Fibroblast of lung (primary cell): ENCODE data around the gene MAP1LC3C. TPM values are rescaled to one million over a fixed set of nuclear protein-coding genes. Genes with fewer than 3 reads are reported as not detected.

Experiments used
- DNase-seq, 2 donors: peaks; one replicate each; pipeline versions ENCODE4 v3.0.0 to v3.0.0-alpha.2; 2010; ENCODE audit warnings: low read depth in 2 of 2
- H2AFZ ChIP-seq: 2 replicates; pipeline ENCODE4 v1.5.1; 2012; ENCODE audit warnings: low read length, control low read depth, inconsistent platforms
- H3K27ac ChIP-seq: 2 replicates; pipeline ENCODE4 v1.5.1; 2011; ENCODE audit warnings: low read length, control low read depth; ENCODE audit not compliant: insufficient read depth
- H3K27me3 ChIP-seq: 2 replicates; pipeline ENCODE4 v1.5.1; 2011; ENCODE audit warnings: mild to moderate bottlenecking, low read length; ENCODE audit not compliant: control insufficient read depth, insufficient read depth
- H3K36me3 ChIP-seq: 2 replicates; pipeline ENCODE4 v1.5.1; 2011; ENCODE audit warnings: low read length; ENCODE audit not compliant: control insufficient read depth, insufficient read depth
- H3K4me1 ChIP-seq: 2 replicates; pipeline ENCODE4 v1.5.1; 2011; ENCODE audit warnings: low read length; ENCODE audit not compliant: control insufficient read depth, insufficient read depth; ENCODE audit errors: extremely low read depth
- H3K4me2 ChIP-seq: 2 replicates; pipeline ENCODE4 v1.5.1; 2011; ENCODE audit warnings: low read length, control low read depth; ENCODE audit not compliant: insufficient read depth; ENCODE audit errors: extremely low read depth
- H3K4me3 ChIP-seq, 4 experiments: fragments of 200-600 bp in 1 of 4; sonication (generic) in 1 of 4; replicated peaks in 1 of 4; 2 replicates each; pipeline ENCODE4 v1.5.1; 2011 to 2016; ENCODE audit warnings: low read length in 4 of 4, low read depth in 3 of 4, mild to moderate bottlenecking in 3 of 4, control low read depth in 2 of 4, inconsistent platforms in 1 of 4, mixed read lengths in 1 of 4; ENCODE audit not compliant: insufficient read depth in 1 of 4; ENCODE audit errors: control extremely low read depth in 1 of 4
- H3K79me2 ChIP-seq: 2 replicates; pipeline ENCODE4 v1.5.1; 2012; ENCODE audit warnings: mild to moderate bottlenecking, low read length, inconsistent platforms; ENCODE audit not compliant: control insufficient read depth, insufficient read depth
- H3K9ac ChIP-seq: 2 replicates; pipeline ENCODE4 v1.5.1; 2011; ENCODE audit warnings: mild to moderate bottlenecking, low read length, control low read depth; ENCODE audit not compliant: insufficient read depth
- H3K9me3 ChIP-seq: 2 replicates; pipeline ENCODE4 v1.5.1; 2012; ENCODE audit warnings: low read depth, low read length; ENCODE audit not compliant: control insufficient read depth, insufficient read depth
- H4K20me1 ChIP-seq: 2 replicates; pipeline ENCODE4 v1.5.1; 2011; ENCODE audit warnings: low read length; ENCODE audit not compliant: control insufficient read depth, insufficient read depth; ENCODE audit errors: extremely low read depth
- CTCF ChIP-seq, 2 donors: IDR thresholded peaks in 1 of 2; conservative IDR thresholded peaks in 1 of 2; 1 replicate in 1 of 2; 2 replicates in 1 of 2; pipeline ENCODE4 v1.5.1; 2011 to 2012; ENCODE audit warnings: low read length in 2 of 2, control low read depth in 1 of 2, inconsistent platforms in 1 of 2, low read depth in 1 of 2, mild to moderate bottlenecking in 1 of 2
- EZH2 ChIP-seq: IDR thresholded peaks from 2 replicates; pipeline ENCODE4 v1.5.1; 2012; ENCODE audit warnings: low read length, control low read depth, mild to moderate bottlenecking; ENCODE audit errors: missing control alignments
- polyA plus RNA-seq, 2 donors: library from polyadenylated mRNA; depleted of rRNA in 1 of 2; stranded (reverse) in 1 of 2; unstranded in 1 of 2; fragments of >200 nt; gene quantifications; 2 replicates each; pipeline ENCODE4 v1.2.1, GENCODE V29; 2011 to 2012; ENCODE audit warnings: missing spikeins in 1 of 2
- total RNA-seq: library from RNA; depleted of rRNA; stranded (reverse); fragments of >200 nt; gene quantifications from 2 replicates; pipeline ENCODE4 v1.2.1, GENCODE V29; 2014

The MAP1LC3C gene
- total and polyA plus RNA-seq, 2 donors (not counting 1 experiment from before 2014, with no cell fraction given) = 0.53 to 0.66 TPM

- Histone ChIP-seq H3K4me3 (no peak overlapping the region), H3K9ac (no peak overlapping the region), H2AFZ (no peak overlapping the region), H3K27me3 (no peaks in the 10 kb centered on the region), H3K9me3 (no peaks in the 10 kb centered on the region), H3K4me2 (no peak overlapping the region), H3K4me1 (no peaks in the 10 kb centered on the region), H3K27ac (no peak overlapping the region), H4K20me1 (no peaks in the 10 kb centered on the region), H3K36me3 (no peaks in the 10 kb centered on the region), H3K79me2 (no peaks in the 10 kb centered on the region)
- DNase-seq = no peak
- TF ChIP-seq EZH2 (no peak), CTCF (conservative IDR thresholded peaks at IDR 0.05 in 1 of 2, IDR thresholded peaks at IDR 0.05 in 1 of 2; ENCODE audit: low read depth in 1 of 2, low read length in 2 of 2) (no peak)
These were observed 24.9 kb upstream of the MAP1LC3C start for GRCh38 chr1:242023805-242024204.

- TF ChIP-seq EZH2 (no peak), CTCF (conservative IDR thresholded peaks at IDR 0.05 in 1 of 2, IDR thresholded peaks at IDR 0.05 in 1 of 2; ENCODE audit: low read depth in 1 of 2, low read length in 2 of 2) (no peak)
- Histone ChIP-seq H3K79me2 (no peaks in the 10 kb centered on the region), H4K20me1 (no peaks in the 10 kb centered on the region), H3K9ac (no peak overlapping the region), H3K4me2 (no peak overlapping the region), H3K36me3 (no peaks in the 10 kb centered on the region), H3K4me3 (no peak overlapping the region), H3K27ac (no peak overlapping the region), H3K9me3 (no peaks in the 10 kb centered on the region), H3K4me1 (no peaks in the 10 kb centered on the region), H3K27me3 (no peaks in the 10 kb centered on the region), H2AFZ (no peak overlapping the region)
- no peak for DNase-seq
These were observed 20.1 kb upstream of the MAP1LC3C start for GRCh38 chr1:242019018-242019417.

- Histone ChIP-seq H3K79me2 (no peaks in the 10 kb centered on the region), H3K9me3 (no peaks in the 10 kb centered on the region), H3K9ac (no peak overlapping the region), H3K4me1 (no peaks in the 10 kb centered on the region), H3K27ac (no peak overlapping the region), H4K20me1 (no peaks in the 10 kb centered on the region), H3K4me2 (no peak overlapping the region), H3K4me3 (no peak overlapping the region), H3K27me3 (no peaks in the 10 kb centered on the region), H3K36me3 (no peaks in the 10 kb centered on the region), H2AFZ (no peak overlapping the region)
- peak; percentile 42 to 54 for DNase-seq
- TF ChIP-seq CTCF (conservative IDR thresholded peaks at IDR 0.05 in 1 of 2, IDR thresholded peaks at IDR 0.05 in 1 of 2; ENCODE audit: low read depth in 1 of 2, low read length in 2 of 2) = peak; percentile 69 to 86
- TF ChIP-seq EZH2 = no peak
These were observed 18.8 kb upstream of the MAP1LC3C start for GRCh38 chr1:242017580-242018233.
